Activated CD4-positive, CD25-positive, alpha-beta regulatory T cell treated with anti-CD3 and anti-CD28 coated beads, Interleukin-2, amount 50 U/mL, for 24 hours (primary cell): Measurements from ENCODE around the gene TAF7.
"Not testable (repeated sequence)": the region's sequence is repeated elsewhere in the genome, so short reads cannot be mapped to it uniquely, and the experiment has no call there.

Experiments used
- ATAC-seq, 2 donors: fragments of 150-1000 bp; cut with Tn5 transposase; one replicate each; pipeline ENCODE4 v1.10.0; 2021; ENCODE audit warnings: mild to moderate bottlenecking in 1 of 2, moderate library complexity in 1 of 2

Gene TAF7

DNA sequence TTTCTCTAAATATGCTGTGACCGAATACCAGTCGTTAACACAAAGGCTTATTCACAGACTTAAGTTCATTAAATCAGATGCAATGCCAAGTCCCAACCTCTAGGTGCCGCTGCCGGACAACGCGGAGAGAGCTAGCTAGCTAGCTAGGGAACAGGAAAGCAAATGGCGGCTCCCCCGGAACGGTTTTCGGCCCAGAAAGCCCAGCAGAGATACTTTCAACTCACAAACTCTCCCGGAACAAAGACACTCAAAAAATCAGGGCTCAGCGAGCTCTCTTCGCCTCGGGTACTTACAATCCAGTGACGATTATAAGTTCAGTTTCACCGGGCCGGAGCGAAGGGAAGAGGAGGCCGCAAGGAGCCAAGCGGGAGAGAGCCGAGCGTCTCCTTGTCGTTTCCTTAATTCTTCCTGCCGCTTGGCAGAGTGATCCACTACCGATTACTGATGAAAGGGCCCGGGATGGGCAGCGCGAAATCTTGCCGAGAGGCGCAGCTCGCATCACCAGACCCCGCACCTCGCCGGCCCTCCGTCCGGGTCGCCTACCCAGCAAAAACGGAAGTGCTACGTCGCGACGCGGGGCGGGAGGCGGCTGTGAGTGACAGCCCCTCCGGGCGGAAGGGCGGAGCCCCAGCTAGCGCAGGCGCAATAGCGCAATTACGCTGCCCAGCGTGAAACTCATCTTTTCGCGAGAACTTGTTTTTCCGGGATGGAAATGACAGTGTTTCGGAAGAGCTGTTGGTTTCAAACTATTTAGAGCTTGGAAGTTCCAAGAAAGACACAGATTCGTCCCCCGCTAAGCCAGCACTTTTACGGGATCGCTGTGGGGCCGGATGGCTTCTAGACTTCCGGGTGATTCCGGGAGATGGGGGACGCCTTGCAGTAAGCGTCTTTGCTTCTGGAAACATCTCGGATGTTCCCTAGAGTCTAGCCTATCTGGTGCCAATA is at the start of gene TAF7:
Gene TAF7 (minus strand): TSS at position 560 of the 945 bp plus-strand sequence. CDS start 740 bp downstream, outside the sequence.
- ATAC-seq, result peak; percentile 93 to 94

GRCh38 chr5:141366016-141366896 is 45.7 kb upstream of the TAF7 start:
- no peak for ATAC-seq

DNA sequence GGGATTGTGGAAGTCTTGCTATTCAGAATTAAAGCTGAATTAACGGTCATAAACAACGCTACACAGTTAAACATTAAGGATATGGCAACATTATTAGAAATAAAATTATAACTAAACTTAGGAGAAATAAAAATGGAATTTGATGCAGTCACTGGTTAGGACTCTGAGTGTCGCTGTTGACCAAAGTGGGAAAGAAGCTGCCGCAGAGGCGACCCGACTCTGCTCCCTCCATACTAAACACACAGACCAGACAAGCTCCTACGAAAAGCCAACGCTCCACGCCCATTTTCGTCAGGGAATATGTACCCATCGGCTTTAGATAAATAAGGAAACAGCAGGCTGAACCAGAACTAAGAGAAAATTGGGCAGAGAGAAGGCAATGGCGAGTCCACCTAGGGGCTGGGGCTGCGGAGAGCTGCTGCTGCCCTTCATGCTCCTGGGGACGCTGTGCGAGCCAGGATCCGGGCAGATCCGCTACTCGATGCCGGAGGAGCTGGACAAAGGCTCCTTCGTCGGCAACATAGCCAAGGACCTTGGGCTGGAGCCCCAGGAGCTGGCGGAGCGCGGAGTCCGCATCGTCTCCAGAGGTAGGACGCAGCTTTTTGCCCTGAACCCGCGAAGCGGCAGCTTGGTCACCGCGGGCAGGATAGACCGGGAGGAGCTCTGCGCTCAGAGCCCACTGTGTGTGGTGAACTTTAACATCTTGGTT is 43.5 kb upstream of the TAF7 start, which contains the start of gene PCDHGA5:
Gene PCDHGA5 (plus strand): TSS at position 211 of the 709 bp plus-strand sequence. CDS start 169 bp downstream, at position 380.
- ATAC-seq, result no peak

GRCh38 chr5:141362719-141363118 is 42.1 kb upstream of the TAF7 start:
- ATAC-seq, result no peak

DNA sequence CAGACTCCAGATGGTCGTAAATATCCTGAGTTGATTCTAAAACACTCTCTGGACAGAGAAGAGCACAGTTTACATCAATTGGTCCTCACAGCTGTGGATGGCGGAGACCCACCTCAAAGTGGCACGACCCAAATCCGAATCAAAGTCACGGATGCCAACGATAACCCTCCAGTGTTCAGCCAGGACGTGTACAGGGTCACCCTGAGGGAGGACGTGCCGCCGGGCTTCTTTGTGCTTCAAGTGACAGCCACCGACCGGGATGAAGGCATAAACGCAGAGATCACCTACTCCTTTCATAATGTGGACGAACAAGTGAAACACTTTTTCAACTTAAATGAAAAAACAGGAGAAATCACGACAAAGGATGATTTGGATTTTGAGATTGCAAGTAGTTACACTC is 40.1 kb upstream of the TAF7 start:
- no peak for ATAC-seq

GRCh38 chr5:141359790-141360426 is 39.3 kb upstream of the TAF7 start, which contains the start of gene PCDHGB2:
Gene PCDHGB2 (plus strand): TSS chr5:141359994. CDS start chr5:141360136, 142 bp downstream.
- no peak for ATAC-seq

GRCh38 chr5:141356950-141357349 is 36.4 kb upstream of the TAF7 start:
- ATAC-seq, result no peak

DNA sequence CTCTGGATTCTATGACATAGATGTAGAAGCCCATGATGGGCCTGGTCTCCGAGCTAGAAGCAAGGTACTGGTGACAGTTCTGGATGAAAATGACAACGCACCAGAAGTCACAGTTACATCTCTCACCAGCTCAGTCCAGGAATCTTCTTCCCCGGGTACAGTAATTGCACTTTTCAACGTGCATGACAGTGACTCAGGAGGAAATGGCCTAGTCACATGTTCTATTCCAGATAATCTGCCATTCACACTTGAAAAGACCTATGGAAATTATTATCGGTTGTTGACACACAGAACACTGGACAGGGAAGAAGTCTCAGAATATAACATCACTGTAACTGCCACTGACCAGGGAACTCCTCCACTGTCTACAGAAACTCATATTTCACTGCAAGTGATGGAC is 35.5 kb upstream of the TAF7 start:
- ATAC-seq, result no peak

GRCh38 chr5:141355641-141356040 is 35.1 kb upstream of the TAF7 start:
- no peak for ATAC-seq

GRCh38 chr5:141354900-141355469 is 34.4 kb upstream of the TAF7 start, which contains the start of gene PCDHGA4:
Gene PCDHGA4 (plus strand): TSS chr5:141355021. CDS start chr5:141355108, 87 bp downstream.
- no peak for ATAC-seq

- ATAC-seq, result no peak
Measured at GRCh38 chr5:141351591-141351990, 31.0 kb upstream of the TAF7 start.

GRCh38 chr5:141349917-141350619 is 29.5 kb upstream of the TAF7 start, which contains the start of gene PCDHGB1:
Gene PCDHGB1 (plus strand): TSS chr5:141350099. CDS start chr5:141350261, 162 bp downstream.
- ATAC-seq, result no peak

DNA sequence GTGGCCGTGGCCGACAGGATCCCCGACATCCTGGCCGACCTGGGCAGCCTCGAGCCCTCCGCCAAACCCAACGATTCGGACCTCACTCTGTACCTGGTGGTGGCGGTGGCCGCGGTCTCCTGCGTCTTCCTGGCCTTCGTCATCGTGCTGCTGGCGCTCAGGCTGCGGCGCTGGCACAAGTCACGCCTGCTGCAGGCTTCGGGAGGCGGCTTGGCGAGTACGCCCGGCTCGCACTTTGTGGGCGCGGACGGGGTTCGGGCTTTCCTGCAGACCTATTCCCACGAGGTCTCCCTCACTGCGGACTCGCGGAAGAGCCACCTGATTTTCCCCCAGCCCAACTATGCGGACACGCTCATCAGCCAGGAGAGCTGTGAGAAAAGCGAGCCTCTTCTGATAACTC is 25.4 kb upstream of the TAF7 start:
- ATAC-seq, result not testable (repeated sequence)

GRCh38 chr5:141345327-141345726 is 24.7 kb upstream of the TAF7 start:
- no peak for ATAC-seq

GRCh38 chr5:141343953-141344463 is 23.4 kb upstream of the TAF7 start:
- ATAC-seq, result no peak

- no peak for ATAC-seq
Measured at GRCh38 chr5:141343242-141343952, 22.8 kb upstream of the TAF7 start, which contains the start of gene PCDHGA3. Gene PCDHGA3 (plus strand): TSS chr5:141343829. CDS start chr5:141344034, 205 bp downstream.

GRCh38 chr5:141342773-141343172 is 22.2 kb upstream of the TAF7 start:
- no peak for ATAC-seq

DNA sequence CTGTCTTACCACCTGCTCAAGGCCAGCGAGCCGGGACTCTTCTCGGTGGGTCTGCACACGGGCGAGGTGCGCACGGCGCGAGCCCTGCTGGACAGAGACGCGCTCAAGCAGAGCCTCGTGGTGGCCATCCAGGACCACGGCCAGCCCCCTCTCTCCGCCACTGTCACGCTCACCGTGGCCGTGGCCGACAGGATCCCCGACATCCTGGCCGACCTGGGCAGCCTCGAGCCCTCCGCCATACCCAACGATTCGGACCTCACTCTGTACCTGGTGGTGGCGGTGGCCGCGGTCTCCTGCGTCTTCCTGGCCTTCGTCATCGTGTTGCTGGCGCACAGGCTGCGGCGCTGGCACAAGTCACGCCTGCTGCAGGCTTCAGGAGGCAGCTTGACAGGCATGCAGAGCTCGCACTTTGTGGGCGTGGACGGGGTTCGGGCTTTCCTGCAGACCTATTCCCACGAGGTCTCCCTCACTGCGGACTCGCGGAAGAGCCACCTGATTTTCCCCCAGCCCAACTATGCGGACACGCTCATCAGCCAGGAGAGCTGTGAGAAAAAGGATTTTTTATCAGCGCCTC is 20.3 kb upstream of the TAF7 start:
- not testable (repeated sequence) for ATAC-seq
